HCT116 (cell line): ENCODE data around the gene PLEKHG1.

Experiments used
- CBX3 ChIP-seq: IDR thresholded peaks from 2 replicates; pipeline ENCODE4 v1.6.1; 2012; ENCODE audit warnings: low read depth
- EGR1 ChIP-seq: IDR thresholded peaks from 2 replicates; pipeline ENCODE4 v1.6.1; 2012; ENCODE audit warnings: low read depth
- ELF1 ChIP-seq: IDR thresholded peaks from 2 replicates; pipeline ENCODE4 v1.6.1; 2012; ENCODE audit warnings: low read depth, borderline replicate concordance
- POLR2A ChIP-seq: IDR thresholded peaks from 2 replicates; pipeline ENCODE4 v1.7.0; 2011; ENCODE audit warnings: borderline replicate concordance; ENCODE audit not compliant: insufficient read depth, insufficient read length; ENCODE audit errors: extremely low read depth
- POLR2AphosphoS5 ChIP-seq: IDR thresholded peaks from 2 replicates; pipeline ENCODE4 v1.6.1; 2011; ENCODE audit warnings: mild to moderate bottlenecking, low read depth, low read length, moderate library complexity
- SIN3A ChIP-seq: IDR thresholded peaks from 2 replicates; pipeline ENCODE4 v1.6.1; 2012; ENCODE audit warnings: low read depth
- SP1 ChIP-seq: IDR thresholded peaks from 2 replicates; pipeline ENCODE4 v1.6.1; 2012; ENCODE audit warnings: low read depth
- ZFX ChIP-seq: fragments of 450-650 bp; IDR thresholded peaks from 2 replicates; pipeline ENCODE4 v1.6.1; 2017
- ZNF274 ChIP-seq: fragments of 200-500 bp; sonication (Bioruptor generic); IDR thresholded peaks from 2 replicates; pipeline ENCODE4 v1.6.1; 2014; ENCODE audit warnings: mild to moderate bottlenecking, low read depth, low read length, inconsistent platforms
- TF ChIP-seq, protein P1 (sequence below), 3 experiments: fragments of 200-600 bp in 1 of 3; sonication (generic) in 1 of 3; IDR thresholded peaks in 2 of 3; conservative IDR thresholded peaks in 1 of 3; 2 replicates each; pipeline ENCODE4 v1.5.1; 2012 to 2017; ENCODE audit warnings: low read depth in 2 of 3, low read length in 2 of 3, antibody characterized with exemption in 1 of 3, borderline replicate concordance in 1 of 3, control low read depth in 1 of 3, mild to moderate bottlenecking in 1 of 3, mixed read lengths in 1 of 3, mixed run types in 1 of 3, moderate library complexity in 1 of 3; ENCODE audit not compliant: insufficient read depth in 1 of 3
- TF ChIP-seq, protein P2 (sequence below): IDR thresholded peaks from 2 replicates; pipeline ENCODE4 v1.6.1; 2012; ENCODE audit warnings: low read depth
- TF ChIP-seq, protein P3 (sequence below): IDR thresholded peaks from 2 replicates; pipeline ENCODE4 v1.6.1; 2012

DNA sequence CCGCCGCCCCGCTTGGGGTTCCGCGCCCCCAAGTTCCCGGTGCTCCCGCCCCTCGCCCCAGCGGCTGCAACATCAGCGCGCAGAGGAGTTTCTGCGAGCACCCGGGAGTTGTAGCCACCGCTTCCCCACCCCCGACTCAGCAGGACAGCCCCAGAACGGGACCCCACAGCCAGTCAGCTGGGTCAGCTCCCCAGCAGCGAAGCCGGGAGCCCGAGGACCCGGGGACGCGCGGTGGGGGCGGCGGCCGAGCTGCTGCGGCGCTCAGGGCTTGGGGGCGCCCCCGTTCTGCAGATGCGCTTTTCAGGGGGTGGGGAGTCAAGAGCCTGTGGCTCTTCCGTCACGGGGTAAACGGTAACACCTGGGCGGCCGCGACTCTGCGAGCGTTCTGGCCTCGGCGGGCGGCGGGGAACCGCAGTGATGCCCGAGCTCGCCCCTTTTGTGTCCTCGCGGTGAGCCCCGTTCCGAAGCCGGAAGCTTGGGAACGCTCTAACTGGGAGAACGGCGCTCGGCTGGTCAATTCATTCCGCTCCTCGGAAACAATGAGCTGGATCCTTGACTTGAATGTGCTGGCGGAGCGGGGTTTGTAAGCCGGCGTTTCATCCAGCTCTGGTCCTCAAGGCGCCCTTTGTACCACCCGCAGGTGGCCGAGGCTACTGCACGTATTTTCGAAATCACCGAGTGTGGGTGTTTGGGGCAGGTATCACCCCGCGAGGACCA is 774 bp downstream of the PLEKHG1 start:
- TF ChIP-seq, protein P1, sequence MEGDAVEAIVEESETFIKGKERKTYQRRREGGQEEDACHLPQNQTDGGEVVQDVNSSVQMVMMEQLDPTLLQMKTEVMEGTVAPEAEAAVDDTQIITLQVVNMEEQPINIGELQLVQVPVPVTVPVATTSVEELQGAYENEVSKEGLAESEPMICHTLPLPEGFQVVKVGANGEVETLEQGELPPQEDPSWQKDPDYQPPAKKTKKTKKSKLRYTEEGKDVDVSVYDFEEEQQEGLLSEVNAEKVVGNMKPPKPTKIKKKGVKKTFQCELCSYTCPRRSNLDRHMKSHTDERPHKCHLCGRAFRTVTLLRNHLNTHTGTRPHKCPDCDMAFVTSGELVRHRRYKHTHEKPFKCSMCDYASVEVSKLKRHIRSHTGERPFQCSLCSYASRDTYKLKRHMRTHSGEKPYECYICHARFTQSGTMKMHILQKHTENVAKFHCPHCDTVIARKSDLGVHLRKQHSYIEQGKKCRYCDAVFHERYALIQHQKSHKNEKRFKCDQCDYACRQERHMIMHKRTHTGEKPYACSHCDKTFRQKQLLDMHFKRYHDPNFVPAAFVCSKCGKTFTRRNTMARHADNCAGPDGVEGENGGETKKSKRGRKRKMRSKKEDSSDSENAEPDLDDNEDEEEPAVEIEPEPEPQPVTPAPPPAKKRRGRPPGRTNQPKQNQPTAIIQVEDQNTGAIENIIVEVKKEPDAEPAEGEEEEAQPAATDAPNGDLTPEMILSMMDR (IDR thresholded peaks at IDR 0.05 in 2 of 3, conservative IDR thresholded peaks at IDR 0.05 in 1 of 3; ENCODE audit: borderline replicate concordance in 1 of 3, insufficient read depth in 1 of 3, low read depth in 2 of 3, low read length in 2 of 3) = peak; percentile 10 to 55 (median 48); a peak in 4 of 6 replicates
- TF ChIP-seq POLR2A (no peak), SP1 (0 out of 2 replicates have a peak, but pooled peaks have one; percentile 28), ZFX (0 out of 2 replicates have a peak, but pooled peaks have one; percentile 4), ELF1 (no peak), ZNF274 (no peak), EGR1 (peak; percentile 47; the same call in 1 of the 2 replicates), SIN3A (peak; percentile 23; the same call in 1 of the 2 replicates), CBX3 (0 out of 2 replicates have a peak, but pooled peaks have one; percentile 10), POLR2AphosphoS5 (no peak)
- TF ChIP-seq, protein P2, sequence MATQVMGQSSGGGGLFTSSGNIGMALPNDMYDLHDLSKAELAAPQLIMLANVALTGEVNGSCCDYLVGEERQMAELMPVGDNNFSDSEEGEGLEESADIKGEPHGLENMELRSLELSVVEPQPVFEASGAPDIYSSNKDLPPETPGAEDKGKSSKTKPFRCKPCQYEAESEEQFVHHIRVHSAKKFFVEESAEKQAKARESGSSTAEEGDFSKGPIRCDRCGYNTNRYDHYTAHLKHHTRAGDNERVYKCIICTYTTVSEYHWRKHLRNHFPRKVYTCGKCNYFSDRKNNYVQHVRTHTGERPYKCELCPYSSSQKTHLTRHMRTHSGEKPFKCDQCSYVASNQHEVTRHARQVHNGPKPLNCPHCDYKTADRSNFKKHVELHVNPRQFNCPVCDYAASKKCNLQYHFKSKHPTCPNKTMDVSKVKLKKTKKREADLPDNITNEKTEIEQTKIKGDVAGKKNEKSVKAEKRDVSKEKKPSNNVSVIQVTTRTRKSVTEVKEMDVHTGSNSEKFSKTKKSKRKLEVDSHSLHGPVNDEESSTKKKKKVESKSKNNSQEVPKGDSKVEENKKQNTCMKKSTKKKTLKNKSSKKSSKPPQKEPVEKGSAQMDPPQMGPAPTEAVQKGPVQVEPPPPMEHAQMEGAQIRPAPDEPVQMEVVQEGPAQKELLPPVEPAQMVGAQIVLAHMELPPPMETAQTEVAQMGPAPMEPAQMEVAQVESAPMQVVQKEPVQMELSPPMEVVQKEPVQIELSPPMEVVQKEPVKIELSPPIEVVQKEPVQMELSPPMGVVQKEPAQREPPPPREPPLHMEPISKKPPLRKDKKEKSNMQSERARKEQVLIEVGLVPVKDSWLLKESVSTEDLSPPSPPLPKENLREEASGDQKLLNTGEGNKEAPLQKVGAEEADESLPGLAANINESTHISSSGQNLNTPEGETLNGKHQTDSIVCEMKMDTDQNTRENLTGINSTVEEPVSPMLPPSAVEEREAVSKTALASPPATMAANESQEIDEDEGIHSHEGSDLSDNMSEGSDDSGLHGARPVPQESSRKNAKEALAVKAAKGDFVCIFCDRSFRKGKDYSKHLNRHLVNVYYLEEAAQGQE = no peak
- TF ChIP-seq, protein P3, sequence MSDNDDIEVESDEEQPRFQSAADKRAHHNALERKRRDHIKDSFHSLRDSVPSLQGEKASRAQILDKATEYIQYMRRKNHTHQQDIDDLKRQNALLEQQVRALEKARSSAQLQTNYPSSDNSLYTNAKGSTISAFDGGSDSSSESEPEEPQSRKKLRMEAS = peak; percentile 66; the same call in 1 of the 2 replicates
